ENCODE results near the gene FBLN1.

FBLN1 gene

GRCh38 chr22:45505991-45506747 is 3.5 kb downstream of the FBLN1 start:
- H3K4me1 Mint-ChIP-seq (ENCODE audit: low read depth) = peaks cover 8% of the 10 kb centered on the region
- no peak overlapping the region for H3K27ac Mint-ChIP-seq
- H3K9me3 Mint-ChIP-seq = no peaks in the 10 kb centered on the region
- peaks cover 45% of the 10 kb centered on the region for H3K27me3 Mint-ChIP-seq
- no peak overlapping the region for H3K4me3 Mint-ChIP-seq
- no peaks in the 10 kb centered on the region for H3K36me3 Mint-ChIP-seq (ENCODE audit: low read depth)

GRCh38 chr22:45506816-45507360 is 4.2 kb downstream of the FBLN1 start:
- Mint-ChIP-seq H3K36me3 (ENCODE audit: low read depth) (no peaks in the 10 kb centered on the region), H3K4me1 (ENCODE audit: low read depth) (peaks cover 8% of the 10 kb centered on the region), H3K27me3 (peaks cover 40% of the 10 kb centered on the region), H3K9me3 (no peaks in the 10 kb centered on the region), H3K27ac (no peak overlapping the region), H3K4me3 (no peak overlapping the region)

- Mint-ChIP-seq H3K27me3 (peaks cover 38% of the 10 kb centered on the region), H3K9me3 (no peaks in the 10 kb centered on the region), H3K4me3 (no peak overlapping the region), H3K36me3 (ENCODE audit: low read depth) (no peaks in the 10 kb centered on the region), H3K4me1 (ENCODE audit: low read depth) (peaks cover 8% of the 10 kb centered on the region), H3K27ac (no peak overlapping the region)
Measured at GRCh38 chr22:45507798-45508197, 5.1 kb downstream of the FBLN1 start.

- H3K27me3 Mint-ChIP-seq = peaks cover 33% of the 10 kb centered on the region
- H3K4me1 Mint-ChIP-seq (ENCODE audit: low read depth) = peaks cover 8% of the 10 kb centered on the region
- H3K9me3 Mint-ChIP-seq = no peaks in the 10 kb centered on the region
- H3K4me3 Mint-ChIP-seq = no peak overlapping the region
- H3K36me3 Mint-ChIP-seq (ENCODE audit: low read depth) = no peaks in the 10 kb centered on the region
- no peak overlapping the region for H3K27ac Mint-ChIP-seq
Measured at GRCh38 chr22:45508814-45509213, 6.1 kb downstream of the FBLN1 start.

GRCh38 chr22:45510376-45511232 is 7.9 kb downstream of the FBLN1 start:
- Mint-ChIP-seq H3K27ac (no peak overlapping the region), H3K27me3 (peaks cover 15% of the 10 kb centered on the region), H3K4me1 (ENCODE audit: low read depth) (no peaks in the 10 kb centered on the region), H3K36me3 (ENCODE audit: low read depth) (no peaks in the 10 kb centered on the region), H3K4me3 (no peak overlapping the region), H3K9me3 (no peaks in the 10 kb centered on the region)

- H3K27ac Mint-ChIP-seq = no peak overlapping the region
- H3K4me1 Mint-ChIP-seq (ENCODE audit: low read depth) = no peaks in the 10 kb centered on the region
- H3K27me3 Mint-ChIP-seq = peaks cover 4% of the 10 kb centered on the region
- H3K9me3 Mint-ChIP-seq = no peaks in the 10 kb centered on the region
- H3K4me3 Mint-ChIP-seq = no peak overlapping the region
- no peaks in the 10 kb centered on the region for H3K36me3 Mint-ChIP-seq (ENCODE audit: low read depth)
Measured at GRCh38 chr22:45511847-45512261, 9.2 kb downstream of the FBLN1 start.

- Mint-ChIP-seq H3K4me1 (ENCODE audit: low read depth) (no peaks in the 10 kb centered on the region), H3K9me3 (no peaks in the 10 kb centered on the region), H3K4me3 (no peak overlapping the region), H3K36me3 (ENCODE audit: low read depth) (no peaks in the 10 kb centered on the region), H3K27me3 (peaks cover 4% of the 10 kb centered on the region), H3K27ac (no peak overlapping the region)
Measured at GRCh38 chr22:45512363-45512762, 9.7 kb downstream of the FBLN1 start.

GRCh38 chr22:45515676-45516075 is 13.0 kb downstream of the FBLN1 start:
- Mint-ChIP-seq H3K4me3 (no peak overlapping the region), H3K4me1 (ENCODE audit: low read depth) (no peaks in the 10 kb centered on the region), H3K27ac (no peak overlapping the region), H3K9me3 (no peaks in the 10 kb centered on the region), H3K27me3 (peaks cover 2% of the 10 kb centered on the region), H3K36me3 (ENCODE audit: low read depth) (no peaks in the 10 kb centered on the region)

GRCh38 chr22:45516163-45516562 is 13.5 kb downstream of the FBLN1 start:
- Mint-ChIP-seq H3K36me3 (ENCODE audit: low read depth) (no peaks in the 10 kb centered on the region), H3K9me3 (no peaks in the 10 kb centered on the region), H3K27me3 (peaks cover 2% of the 10 kb centered on the region), H3K4me3 (no peak overlapping the region), H3K4me1 (ENCODE audit: low read depth) (no peaks in the 10 kb centered on the region), H3K27ac (no peak overlapping the region)

- Mint-ChIP-seq H3K4me1 (ENCODE audit: low read depth) (no peaks in the 10 kb centered on the region), H3K36me3 (ENCODE audit: low read depth) (no peaks in the 10 kb centered on the region), H3K9me3 (no peaks in the 10 kb centered on the region), H3K27me3 (peaks cover 2% of the 10 kb centered on the region), H3K4me3 (no peak overlapping the region), H3K27ac (no peak overlapping the region)
Measured at GRCh38 chr22:45516923-45517675, 14.4 kb downstream of the FBLN1 start.

GRCh38 chr22:45518136-45518535 is 15.5 kb downstream of the FBLN1 start:
- Mint-ChIP-seq H3K4me3 (no peak overlapping the region), H3K36me3 (ENCODE audit: low read depth) (no peaks in the 10 kb centered on the region), H3K9me3 (no peaks in the 10 kb centered on the region), H3K4me1 (ENCODE audit: low read depth) (no peaks in the 10 kb centered on the region), H3K27me3 (peaks cover 2% of the 10 kb centered on the region), H3K27ac (no peak overlapping the region)

GRCh38 chr22:45518580-45518991 is 15.9 kb downstream of the FBLN1 start:
- no peaks in the 10 kb centered on the region for H3K4me1 Mint-ChIP-seq (ENCODE audit: low read depth)
- peaks cover 2% of the 10 kb centered on the region for H3K27me3 Mint-ChIP-seq
- H3K4me3 Mint-ChIP-seq = no peak overlapping the region
- H3K27ac Mint-ChIP-seq = no peak overlapping the region
- H3K9me3 Mint-ChIP-seq = no peaks in the 10 kb centered on the region
- H3K36me3 Mint-ChIP-seq (ENCODE audit: low read depth) = no peaks in the 10 kb centered on the region

GRCh38 chr22:45521178-45521577 is 18.5 kb downstream of the FBLN1 start:
- no peak overlapping the region for H3K4me3 Mint-ChIP-seq
- H3K9me3 Mint-ChIP-seq = no peaks in the 10 kb centered on the region
- no peaks in the 10 kb centered on the region for H3K36me3 Mint-ChIP-seq (ENCODE audit: low read depth)
- no peak overlapping the region for H3K27ac Mint-ChIP-seq
- H3K4me1 Mint-ChIP-seq (ENCODE audit: low read depth) = no peaks in the 10 kb centered on the region
- H3K27me3 Mint-ChIP-seq = peaks cover 2% of the 10 kb centered on the region

GRCh38 chr22:45522462-45522861 is 19.8 kb downstream of the FBLN1 start:
- Mint-ChIP-seq H3K9me3 (no peaks in the 10 kb centered on the region), H3K4me3 (no peak overlapping the region), H3K4me1 (ENCODE audit: low read depth) (no peaks in the 10 kb centered on the region), H3K36me3 (ENCODE audit: low read depth) (no peaks in the 10 kb centered on the region), H3K27me3 (peaks cover 2% of the 10 kb centered on the region), H3K27ac (no peak overlapping the region)

- H3K4me1 Mint-ChIP-seq (ENCODE audit: low read depth) = no peaks in the 10 kb centered on the region
- no peak overlapping the region for H3K27ac Mint-ChIP-seq
- H3K36me3 Mint-ChIP-seq (ENCODE audit: low read depth) = no peaks in the 10 kb centered on the region
- H3K27me3 Mint-ChIP-seq = no peaks in the 10 kb centered on the region
- H3K9me3 Mint-ChIP-seq = no peaks in the 10 kb centered on the region
- H3K4me3 Mint-ChIP-seq = no peak overlapping the region
Measured at GRCh38 chr22:45524157-45524556, 21.5 kb downstream of the FBLN1 start.
